Mesothelial cell of epicardium (in vitro differentiated cells): ENCODE measurements around the gene PRCD. TPM values are rescaled to one million over a fixed set of nuclear protein-coding genes. Genes with fewer than 3 reads are reported as not detected.

ENCODE experiments used
- DNase-seq, 2 experiments: peaks; one replicate each; pipeline ENCODE4 v3.0.0; 2021; ENCODE audit warnings: low spot score in 2 of 2; ENCODE audit not compliant: unreplicated experiment in 2 of 2
- H3K27ac Mint-ChIP-seq: 2 replicates; pipeline ENCODE4 v1.8.0; 2021; ENCODE audit warnings: mixed read lengths
- H3K27me3 Mint-ChIP-seq: 2 replicates; pipeline ENCODE4 v1.8.0; 2021; ENCODE audit warnings: low read depth, mixed read lengths
- H3K36me3 Mint-ChIP-seq: 2 replicates; pipeline ENCODE4 v1.8.0; 2021; ENCODE audit warnings: mixed read lengths
- H3K4me1 Mint-ChIP-seq: 2 replicates; pipeline ENCODE4 v1.8.0; 2021; ENCODE audit warnings: mixed read lengths
- H3K4me3 Mint-ChIP-seq: 2 replicates; pipeline ENCODE4 v1.8.0; 2021; ENCODE audit warnings: mild to moderate bottlenecking, moderate library complexity, mixed read lengths
- H3K9me3 Mint-ChIP-seq: 2 replicates; pipeline ENCODE4 v1.8.0; 2021; ENCODE audit warnings: mixed read lengths
- total RNA-seq: library from RNA; stranded (reverse); gene quantifications from 3 replicates; pipeline ENCODE4 v1.2.1, GENCODE V29; 2021
- TF ChIP-seq, protein P1 (sequence below): fragments of 200-600 bp; sonication (generic); IDR thresholded peaks from one replicate; pipeline ENCODE4 v1.5.0; 2021; ENCODE audit warnings: antibody characterized with exemption; ENCODE audit not compliant: unreplicated experiment

PRCD gene
- total RNA-seq, 1 donor from 2014 or later = 9.9 TPM

DNA sequence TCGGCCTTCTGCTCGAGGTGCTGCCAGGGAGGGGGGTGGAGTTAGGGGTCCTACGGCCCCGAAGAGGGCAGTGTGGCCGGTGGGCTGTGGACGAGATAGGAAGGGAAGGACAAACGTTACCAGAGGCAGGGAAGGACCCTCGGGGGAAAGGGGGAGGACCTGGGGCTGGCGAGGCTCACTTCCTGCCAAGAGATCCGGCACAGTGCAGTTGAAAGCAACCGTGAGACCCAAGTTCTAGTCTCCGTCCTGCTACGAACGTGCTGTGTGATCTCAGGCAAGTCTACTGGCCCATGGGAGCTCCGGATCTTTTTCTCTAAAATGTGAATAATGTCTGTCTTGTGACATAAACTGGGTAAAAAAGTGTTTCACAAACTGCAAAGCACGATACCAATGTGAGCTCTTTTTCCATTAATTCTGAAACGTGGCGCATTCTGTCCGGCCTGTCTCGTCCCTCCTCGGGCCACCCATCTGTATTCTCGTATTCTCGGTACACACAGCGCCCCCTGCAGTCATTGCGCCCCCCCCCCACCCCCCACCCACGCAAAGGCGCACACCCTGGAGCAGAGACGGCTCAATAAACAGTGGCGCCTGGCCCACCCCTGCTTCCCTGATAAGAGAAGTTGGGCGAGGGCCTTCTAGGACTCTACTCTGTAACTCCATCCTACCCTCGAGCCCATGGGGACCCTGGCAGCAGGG, 11.2 kb upstream of the PRCD start:
- peaks cover 3% of the 10 kb centered on the region for H3K27me3 Mint-ChIP-seq
- H3K4me3 Mint-ChIP-seq = no peak overlapping the region
- DNase-seq = no peak
- H3K9me3 Mint-ChIP-seq = no peaks in the 10 kb centered on the region
- TF ChIP-seq, protein P1, sequence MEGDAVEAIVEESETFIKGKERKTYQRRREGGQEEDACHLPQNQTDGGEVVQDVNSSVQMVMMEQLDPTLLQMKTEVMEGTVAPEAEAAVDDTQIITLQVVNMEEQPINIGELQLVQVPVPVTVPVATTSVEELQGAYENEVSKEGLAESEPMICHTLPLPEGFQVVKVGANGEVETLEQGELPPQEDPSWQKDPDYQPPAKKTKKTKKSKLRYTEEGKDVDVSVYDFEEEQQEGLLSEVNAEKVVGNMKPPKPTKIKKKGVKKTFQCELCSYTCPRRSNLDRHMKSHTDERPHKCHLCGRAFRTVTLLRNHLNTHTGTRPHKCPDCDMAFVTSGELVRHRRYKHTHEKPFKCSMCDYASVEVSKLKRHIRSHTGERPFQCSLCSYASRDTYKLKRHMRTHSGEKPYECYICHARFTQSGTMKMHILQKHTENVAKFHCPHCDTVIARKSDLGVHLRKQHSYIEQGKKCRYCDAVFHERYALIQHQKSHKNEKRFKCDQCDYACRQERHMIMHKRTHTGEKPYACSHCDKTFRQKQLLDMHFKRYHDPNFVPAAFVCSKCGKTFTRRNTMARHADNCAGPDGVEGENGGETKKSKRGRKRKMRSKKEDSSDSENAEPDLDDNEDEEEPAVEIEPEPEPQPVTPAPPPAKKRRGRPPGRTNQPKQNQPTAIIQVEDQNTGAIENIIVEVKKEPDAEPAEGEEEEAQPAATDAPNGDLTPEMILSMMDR = no peak
- H3K36me3 Mint-ChIP-seq = no peaks in the 10 kb centered on the region
- H3K27ac Mint-ChIP-seq = peak overlapping the region; percentile 72
- H3K4me1 Mint-ChIP-seq = peaks cover 39% of the 10 kb centered on the region

DNA sequence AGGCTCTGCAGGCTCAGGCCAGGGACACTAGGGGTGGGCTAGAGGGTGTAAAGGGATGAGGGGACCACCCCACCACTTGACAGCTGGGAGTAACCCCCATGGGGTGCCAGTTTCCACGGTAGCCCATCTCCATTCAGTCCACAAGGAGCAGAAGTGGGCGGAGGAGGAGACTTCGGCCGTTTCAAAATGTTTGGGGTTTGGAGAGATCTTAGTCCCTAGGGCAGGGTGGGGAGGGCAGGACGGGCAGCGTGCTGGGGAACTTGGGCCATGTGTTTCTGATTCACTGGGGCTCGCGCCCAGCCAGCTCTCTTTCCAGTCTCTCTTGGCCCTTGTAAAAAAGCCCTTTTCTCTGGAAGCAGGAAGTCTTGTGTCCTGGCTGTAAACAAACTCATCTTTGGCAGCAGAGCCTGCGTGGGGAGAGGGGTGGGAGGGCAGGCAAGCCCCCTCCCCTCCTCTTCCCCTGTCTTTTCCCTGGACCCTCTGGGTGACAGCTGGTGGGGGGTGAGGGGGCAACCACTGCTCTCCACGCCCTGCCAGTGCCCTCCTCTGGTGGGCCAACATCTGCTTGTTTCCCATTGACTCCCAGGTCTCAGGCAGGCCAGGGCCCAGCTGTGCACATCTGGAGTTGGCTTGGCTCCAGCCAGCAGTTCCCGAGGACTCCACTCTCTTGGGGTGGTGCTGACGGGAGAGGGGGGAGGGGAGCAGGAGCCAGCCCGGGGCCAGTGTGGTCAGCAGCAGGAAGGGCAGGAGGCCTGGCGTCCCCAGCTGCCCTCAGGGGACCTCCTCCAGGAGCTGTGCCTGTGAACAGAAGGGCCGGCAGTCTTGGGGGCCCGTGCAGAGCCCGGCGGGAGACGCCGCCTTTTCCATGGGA, 10.4 kb upstream of the PRCD start:
- Mint-ChIP-seq H3K27ac (peak overlapping the region; percentile 89), H3K4me1 (peaks cover 38% of the 10 kb centered on the region), H3K36me3 (no peaks in the 10 kb centered on the region), H3K9me3 (no peaks in the 10 kb centered on the region), H3K4me3 (no peak overlapping the region), H3K27me3 (peaks cover 3% of the 10 kb centered on the region)
- DNase-seq = no peak
- TF ChIP-seq, protein P1 = no peak

DNA sequence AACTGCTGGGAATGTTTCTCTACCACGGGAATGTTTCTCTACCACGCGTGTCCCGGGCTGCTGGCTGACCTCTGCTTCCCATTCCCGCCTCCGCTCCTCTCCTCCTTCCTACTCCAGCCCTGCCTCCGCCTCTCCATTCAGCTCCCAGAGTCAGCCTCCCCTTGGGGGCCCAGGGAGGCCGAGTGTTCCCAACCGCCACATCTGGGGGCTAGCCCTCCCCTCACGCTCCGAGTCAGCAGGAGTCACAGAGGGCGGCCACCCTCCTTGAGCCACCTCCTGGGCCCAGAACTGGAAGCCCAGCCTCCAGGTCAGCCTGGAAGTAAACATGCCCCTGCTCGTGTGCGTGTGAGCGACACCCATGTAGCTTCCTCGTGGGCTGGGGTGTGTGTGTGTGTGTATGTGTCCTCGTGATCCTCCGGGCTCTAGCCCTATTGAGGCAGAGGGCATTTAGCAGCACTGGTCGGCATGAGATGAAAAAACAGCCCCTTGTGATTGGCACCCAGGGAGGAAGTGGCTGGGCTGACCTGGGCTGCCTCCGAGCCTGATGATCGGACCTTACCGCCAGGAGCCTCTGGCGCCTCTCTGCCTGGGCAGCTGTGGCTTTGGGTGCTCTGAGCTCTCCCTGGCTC, 9.6 kb upstream of the PRCD start:
- no peaks in the 10 kb centered on the region for H3K36me3 Mint-ChIP-seq
- TF ChIP-seq, protein P1 = no peak
- peak overlapping the region; percentile 89 for H3K27ac Mint-ChIP-seq
- H3K4me1 Mint-ChIP-seq = peaks cover 31% of the 10 kb centered on the region
- peaks cover 5% of the 10 kb centered on the region for H3K27me3 Mint-ChIP-seq
- DNase-seq = no peak
- no peaks in the 10 kb centered on the region for H3K9me3 Mint-ChIP-seq
- H3K4me3 Mint-ChIP-seq = no peak overlapping the region

DNA sequence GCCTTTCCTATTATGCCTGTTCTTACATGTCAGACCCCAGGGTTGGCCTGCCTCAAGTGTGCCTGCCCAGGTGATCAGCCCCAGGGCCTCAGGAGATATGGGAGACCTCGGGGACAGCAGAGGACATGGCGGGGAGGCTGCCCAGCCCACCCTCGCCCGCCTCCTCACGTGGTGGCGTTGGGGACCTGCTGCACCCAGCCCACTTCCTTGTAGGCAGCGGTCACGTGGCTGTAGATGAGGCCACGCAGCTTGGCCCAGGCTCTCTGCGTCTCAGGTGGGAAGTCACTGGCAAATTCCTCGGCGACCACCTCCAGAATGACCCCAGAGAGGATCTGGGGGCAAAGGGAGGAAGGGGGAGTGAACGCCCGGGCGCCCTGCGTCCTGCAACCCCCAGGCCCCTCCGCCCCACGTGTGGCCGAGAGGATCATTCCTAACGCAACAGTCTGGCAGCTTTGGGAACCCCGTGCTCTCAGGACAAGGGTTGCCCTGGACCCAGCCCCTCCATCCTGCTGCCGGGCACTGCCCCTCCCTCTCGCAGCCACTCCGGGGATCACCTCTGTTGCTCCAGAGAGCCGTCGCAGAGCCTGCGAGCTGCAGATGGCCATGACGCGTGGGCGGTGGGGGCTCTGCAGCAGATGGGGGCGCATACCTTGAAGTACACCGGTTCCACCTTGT, 8.9 kb upstream of the PRCD start:
- peaks cover 31% of the 10 kb centered on the region for H3K4me1 Mint-ChIP-seq
- H3K27me3 Mint-ChIP-seq = peaks cover 11% of the 10 kb centered on the region
- H3K9me3 Mint-ChIP-seq = no peaks in the 10 kb centered on the region
- no peak for DNase-seq
- H3K4me3 Mint-ChIP-seq = no peak overlapping the region
- TF ChIP-seq, protein P1 = no peak
- H3K27ac Mint-ChIP-seq = no peak overlapping the region
- H3K36me3 Mint-ChIP-seq = no peaks in the 10 kb centered on the region

DNA sequence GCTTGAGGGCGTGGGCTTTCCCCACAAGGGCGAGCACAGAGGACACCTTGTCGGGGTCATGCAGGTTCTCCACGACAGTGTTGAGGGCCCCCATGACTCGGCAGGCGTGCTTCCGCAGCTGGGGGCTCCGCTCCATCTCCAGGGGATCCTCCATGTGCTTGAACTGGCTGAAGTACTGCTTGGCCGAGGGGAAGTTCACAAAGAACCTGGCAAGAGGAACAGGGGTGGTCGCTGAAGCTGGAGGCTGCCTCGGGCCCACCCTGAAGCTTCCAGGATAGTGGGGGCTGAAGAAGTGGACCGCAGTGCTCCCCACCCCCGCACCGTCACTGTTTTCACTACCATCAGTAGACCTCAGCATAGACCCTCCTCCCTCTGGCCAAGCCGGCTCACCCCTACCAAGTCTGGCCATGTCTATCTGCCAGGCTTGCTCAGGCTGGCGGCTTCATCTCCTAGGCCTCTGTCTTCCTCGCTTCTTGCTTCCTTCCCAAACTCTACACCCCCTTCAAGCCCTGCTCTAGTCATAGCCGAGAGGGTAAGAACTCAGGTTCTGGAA, 8.3 kb upstream of the PRCD start:
- Mint-ChIP-seq H3K36me3 (no peaks in the 10 kb centered on the region), H3K27ac (peak overlapping the region; percentile 71), H3K4me3 (no peak overlapping the region), H3K9me3 (no peaks in the 10 kb centered on the region), H3K4me1 (peaks cover 31% of the 10 kb centered on the region), H3K27me3 (peaks cover 18% of the 10 kb centered on the region)
- DNase-seq = no peak
- TF ChIP-seq, protein P1 = no peak
